ENCODE measurements around the gene SPAG16.
"Not testable (repeated sequence)": the region's sequence is repeated elsewhere in the genome, so short reads cannot be mapped to it uniquely, and the experiment has no call there.

SPAG16 gene

GRCh38 chr2:213559053-213559452 lies 274.8 kb downstream of the SPAG16 start:
- no peak for DNase-seq

DNA sequence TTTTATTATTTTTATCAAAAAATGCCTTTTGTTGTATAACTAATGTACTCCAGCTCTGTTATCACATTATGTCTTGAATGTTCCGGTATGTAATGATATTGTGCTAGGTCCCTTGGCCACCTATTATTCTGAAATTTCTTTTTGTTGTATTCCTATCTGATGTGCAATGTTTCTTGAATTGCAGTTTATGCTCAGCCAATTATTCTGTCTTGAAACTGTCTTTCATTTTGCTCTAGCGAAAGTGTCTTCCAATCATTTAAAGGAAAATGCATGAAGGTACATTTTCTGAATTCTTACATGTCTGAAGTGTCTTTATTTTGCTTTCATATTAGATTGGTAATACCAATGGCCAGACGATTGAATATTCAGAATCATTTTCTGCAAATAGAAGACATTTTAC lies 277.5 kb downstream of the SPAG16 start:
- DNase-seq: no peak

DNA sequence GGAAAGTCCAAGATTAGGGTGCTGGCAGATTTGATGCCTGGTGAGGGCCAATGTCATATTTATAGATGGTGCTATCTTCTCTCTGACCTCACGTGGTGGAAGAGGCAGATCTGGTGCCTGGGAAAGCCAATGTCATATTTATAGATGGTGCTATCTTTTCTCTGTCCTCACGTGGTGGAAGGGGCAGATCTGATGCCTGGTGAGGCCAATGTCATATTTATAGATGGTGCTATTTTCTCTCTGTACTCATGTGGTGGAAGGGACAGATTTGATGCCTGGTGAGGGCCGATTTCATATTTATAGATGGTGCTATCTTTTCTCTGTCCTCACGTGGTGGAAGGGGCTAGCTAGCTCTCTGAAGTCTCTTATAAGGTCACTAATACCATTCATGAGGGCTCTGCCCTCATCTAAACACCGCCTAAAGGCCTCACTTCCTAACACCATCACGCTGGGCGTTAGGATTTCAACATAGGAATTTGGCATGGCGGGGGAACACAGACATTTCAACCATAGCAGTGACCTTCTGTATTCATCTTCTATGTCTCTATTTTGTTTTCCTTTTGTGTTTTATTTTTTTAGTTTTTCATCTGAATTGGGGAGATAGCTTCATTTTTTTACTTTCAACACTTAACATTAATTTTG lies 278.4 kb downstream of the SPAG16 start:
- DNase-seq: no peak

GRCh38 chr2:213566846-213567245 lies 282.6 kb downstream of the SPAG16 start:
- no peak for DNase-seq

DNA sequence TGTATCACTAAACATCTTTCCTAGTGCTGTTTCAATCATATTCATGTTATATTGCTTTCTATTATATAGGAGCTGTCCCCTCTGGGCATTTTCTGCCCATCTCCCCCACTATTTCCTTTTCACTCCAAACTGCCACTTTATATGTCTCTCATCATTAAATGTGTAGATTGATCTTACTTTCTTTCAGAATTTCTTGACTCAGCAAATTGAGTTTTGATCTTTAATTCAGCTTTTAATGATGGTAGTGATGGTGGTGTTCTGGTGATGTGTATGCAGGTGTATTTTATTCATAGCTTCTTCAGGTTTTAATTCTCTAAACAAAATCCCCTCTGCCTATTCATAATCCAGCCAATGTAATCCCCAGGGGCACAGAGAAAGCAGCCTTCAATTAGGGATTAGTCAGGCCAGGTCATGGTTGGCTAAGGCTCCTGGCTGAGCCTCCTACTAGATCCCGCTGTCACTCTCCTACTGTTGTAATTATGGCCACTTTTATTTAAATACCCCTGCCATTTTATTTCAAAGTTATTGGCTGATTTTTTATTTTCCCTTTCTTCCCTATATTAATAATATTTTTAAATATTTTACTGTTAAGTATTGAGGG lies 325.4 kb downstream of the SPAG16 start:
- no peak for DNase-seq

- DNase-seq: no peak
Observed at GRCh38 chr2:213627054-213627710, 342.9 kb downstream of the SPAG16 start.

DNA sequence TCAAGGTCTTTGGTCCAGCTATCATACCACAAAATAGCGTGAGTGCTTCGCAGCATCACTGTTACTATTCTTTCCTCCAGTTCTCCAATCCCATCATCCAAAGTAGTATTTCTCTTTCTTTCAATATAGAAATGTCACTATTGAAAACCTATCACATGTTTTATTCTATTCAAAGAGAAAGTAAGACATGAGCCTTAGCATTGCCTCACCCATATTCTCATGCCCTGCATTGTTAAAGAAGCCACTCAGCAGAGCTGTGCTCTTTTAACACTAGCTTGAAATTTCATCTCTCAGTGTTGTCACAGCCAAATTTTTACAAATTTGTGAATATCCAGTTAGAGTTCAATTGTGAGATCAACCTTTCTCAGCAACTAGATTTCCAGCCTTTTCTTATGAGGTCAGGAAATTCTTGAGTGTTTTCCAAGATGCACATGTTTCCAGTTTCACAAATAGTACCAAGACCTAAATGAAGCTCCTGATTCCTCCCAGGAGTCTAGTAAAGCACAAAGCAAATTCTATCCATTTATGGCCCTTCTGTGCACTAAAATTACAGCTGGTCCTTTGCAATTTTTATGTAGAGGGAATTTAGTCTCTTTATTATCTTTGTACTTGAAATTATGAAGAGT lies 343.7 kb downstream of the SPAG16 start:
- no peak for DNase-seq

DNA sequence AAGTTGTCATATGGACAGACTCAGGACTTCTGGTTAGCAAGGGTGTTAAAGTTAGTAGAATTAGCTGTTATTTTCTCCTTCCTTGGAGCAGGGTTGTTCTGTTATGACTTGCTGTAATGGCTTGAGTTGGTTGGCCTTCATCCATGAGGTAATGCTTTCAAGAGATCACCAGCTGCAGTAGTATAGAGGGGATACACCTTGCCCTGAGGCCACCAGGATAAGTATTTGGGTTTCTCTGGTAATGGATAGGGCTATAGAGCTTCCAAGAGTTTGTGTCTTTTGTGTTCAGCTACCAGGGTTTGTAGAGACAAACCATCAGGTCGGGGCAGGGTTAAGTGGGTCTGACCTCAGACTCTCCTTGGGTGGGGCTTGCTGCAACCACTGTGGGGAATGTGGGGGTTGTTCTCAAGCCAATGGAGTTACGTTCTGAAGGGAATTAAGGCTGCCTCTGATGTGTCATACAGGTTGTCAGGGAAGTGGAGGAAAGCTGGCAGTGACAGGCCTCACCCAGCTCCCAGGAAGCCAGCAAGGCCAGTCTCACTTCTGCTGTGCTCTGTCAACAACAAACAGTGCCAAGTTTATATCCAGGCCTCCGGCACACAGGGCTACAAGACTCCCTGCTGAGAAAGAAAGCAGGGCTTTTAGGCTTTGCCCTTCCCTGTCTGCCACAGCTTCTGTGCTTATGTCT lies 356.6 kb downstream of the SPAG16 start:
- DNase-seq: no peak

DNA sequence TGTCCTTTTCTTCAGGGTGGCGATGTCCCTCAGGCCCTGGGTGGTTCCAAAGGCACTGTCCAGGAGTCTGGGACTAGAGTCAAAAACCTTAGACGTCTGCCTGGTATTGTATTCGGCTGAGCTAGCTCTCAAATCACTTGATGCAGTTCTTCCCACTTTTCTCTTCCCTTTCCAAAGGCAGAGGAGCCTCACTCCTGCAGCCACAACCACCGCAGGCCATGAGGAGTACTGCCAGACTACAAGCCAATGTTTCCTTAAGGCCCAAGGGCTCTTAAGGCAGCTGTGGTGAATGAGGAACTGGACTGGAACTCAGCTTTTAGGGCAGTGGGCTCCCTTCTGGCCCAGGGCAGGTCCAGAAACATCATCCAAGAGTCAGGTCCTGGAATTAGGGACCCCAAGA lies 360.7 kb downstream of the SPAG16 start:
- DNase-seq: no peak

GRCh38 chr2:213649176-213649575 lies 364.9 kb downstream of the SPAG16 start:
- no peak for DNase-seq

DNA sequence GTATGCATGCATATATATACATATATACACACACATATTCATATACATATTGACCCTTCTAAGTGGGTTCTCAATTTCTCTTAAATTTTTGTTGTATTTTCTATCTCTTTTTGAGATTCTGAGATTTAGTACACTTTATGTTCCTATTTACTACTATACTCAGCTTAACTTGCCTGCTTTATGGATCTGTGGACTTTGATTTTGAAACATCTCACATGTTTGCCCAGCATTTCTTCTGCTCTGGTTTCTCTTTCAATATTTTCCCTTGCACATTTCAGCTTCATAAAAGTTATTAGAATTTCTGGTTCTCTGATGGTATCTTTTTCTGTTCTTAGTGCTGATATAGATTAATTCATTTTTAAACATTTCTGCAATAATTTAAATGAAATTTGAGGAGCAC lies 380.6 kb downstream of the SPAG16 start:
- DNase-seq: no peak

- no peak for DNase-seq
Observed at GRCh38 chr2:213669657-213670056, 385.4 kb downstream of the SPAG16 start.

GRCh38 chr2:213678437-213679218 lies 394.4 kb downstream of the SPAG16 start:
- no peak for DNase-seq

DNA sequence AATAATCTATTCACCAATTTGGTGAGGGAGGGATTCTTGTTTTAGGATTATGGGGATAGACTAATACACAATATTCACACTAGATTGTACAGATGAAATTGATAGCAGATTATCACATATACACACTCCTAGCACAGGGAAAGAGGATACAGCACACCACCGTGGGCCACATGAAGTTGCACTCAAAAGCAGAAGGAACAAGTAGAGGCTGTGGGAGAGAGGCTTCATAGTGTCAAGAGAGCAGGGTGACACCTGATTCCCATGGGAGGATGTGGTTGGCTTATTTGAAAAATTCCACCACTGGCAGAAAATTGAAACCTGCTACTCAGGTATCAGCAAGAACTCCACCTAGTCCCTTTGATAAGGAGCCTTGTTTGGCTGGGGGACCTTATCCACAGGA lies 395.6 kb downstream of the SPAG16 start:
- no peak for DNase-seq

- no peak for DNase-seq
Observed at GRCh38 chr2:213682276-213682675, 398.0 kb downstream of the SPAG16 start.

DNA sequence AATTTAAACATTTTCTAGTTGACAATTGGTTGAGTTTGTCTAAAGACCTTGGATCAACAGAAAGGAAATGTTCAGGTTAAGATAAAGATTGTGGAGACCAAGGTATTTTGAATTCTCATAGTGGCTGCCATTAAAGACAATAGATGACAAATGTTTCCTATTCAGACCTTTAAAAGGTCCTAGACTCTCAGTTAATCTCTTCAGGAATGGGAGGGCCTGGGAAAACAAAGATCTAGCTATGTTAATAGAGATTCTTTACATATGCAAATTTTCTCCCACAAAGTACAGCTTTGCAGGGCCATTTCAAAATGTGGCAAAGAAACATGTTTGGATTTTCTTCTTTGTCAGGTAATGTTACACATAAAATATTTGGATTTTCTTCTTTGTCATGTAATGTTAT lies 403.9 kb downstream of the SPAG16 start:
- no peak for DNase-seq

DNA sequence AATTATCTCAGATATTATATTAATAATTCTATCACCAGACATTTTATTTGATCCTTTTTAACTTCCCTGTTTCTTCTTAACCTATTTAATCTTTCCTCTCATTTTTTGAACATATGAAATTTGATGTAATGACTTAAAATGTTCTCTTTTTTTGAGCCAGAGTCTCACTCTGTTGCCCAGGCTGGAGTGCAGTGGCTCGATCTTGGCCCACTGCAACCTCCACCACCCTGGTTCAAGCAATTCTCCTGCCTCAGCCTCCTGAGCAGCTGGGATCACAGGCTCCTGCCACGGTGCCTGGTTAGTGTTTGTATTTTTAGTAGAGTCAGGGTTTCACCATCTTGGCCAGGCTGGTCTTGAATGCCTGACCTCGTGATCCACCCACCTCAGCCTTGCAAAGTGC lies 404.6 kb downstream of the SPAG16 start:
- not testable (repeated sequence) for DNase-seq

GRCh38 chr2:213689585-213689984 lies 405.3 kb downstream of the SPAG16 start:
- no peak for DNase-seq

GRCh38 chr2:213691351-213691750 lies 407.1 kb downstream of the SPAG16 start:
- no peak for DNase-seq

GRCh38 chr2:213696442-213696841 lies 412.2 kb downstream of the SPAG16 start:
- no peak for DNase-seq

GRCh38 chr2:213701365-213701764 lies 417.1 kb downstream of the SPAG16 start:
- DNase-seq: not testable (repeated sequence)

DNA sequence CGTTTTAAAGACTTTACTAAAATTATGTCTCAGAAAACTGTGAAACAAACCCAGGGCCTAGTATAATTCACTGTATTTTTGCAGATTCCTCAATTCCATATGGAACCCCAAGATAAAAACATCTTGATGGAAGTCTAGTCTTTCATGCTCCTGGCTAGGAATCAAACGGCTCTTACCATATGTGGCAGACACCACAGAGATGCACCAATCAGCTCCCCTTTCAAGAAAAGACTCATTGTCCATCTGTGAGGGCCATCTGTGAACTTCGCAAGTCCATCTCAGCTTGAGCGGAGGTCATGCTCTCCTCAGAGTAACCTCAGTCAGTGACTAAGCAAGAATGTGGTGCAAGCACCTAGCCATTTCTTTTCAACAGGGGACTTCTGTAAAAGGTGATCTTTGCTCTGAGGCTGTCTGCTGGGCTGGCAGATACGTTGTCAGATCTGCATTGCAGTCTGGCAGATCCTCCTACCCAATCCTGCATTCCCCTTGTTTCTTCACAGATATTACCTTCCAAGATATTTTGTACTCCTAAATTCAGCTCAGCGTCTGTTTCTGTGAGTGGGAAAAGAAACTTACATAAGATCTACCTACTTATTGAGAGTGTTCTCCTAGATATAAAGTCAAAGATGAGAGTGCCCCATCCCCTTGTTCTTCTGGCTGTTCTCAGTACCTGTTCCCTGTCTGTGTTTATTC lies 419.3 kb downstream of the SPAG16 start:
- DNase-seq: no peak
